HepG2 (cell line): ENCODE measurements around the gene NDUFB10. TPM values are rescaled to one million over a fixed set of nuclear protein-coding genes. Genes with fewer than 3 reads are reported as not detected.

ENCODE experiments used
- ATAC-seq: fragments of 200-7000 bp; cut with Tn5 transposase; 3 replicates; pipeline ENCODE4 v1.9.1; 2020; ENCODE audit warnings: mild to moderate bottlenecking, moderate library complexity
- BruUV-seq: library from RNA; stranded (reverse); fragments of 400-500 nt; replicated peaks from 2 replicates; lab custom pipeline; 2021; lab: Mats Ljungman, UMichigan
- CTCF ChIA-PET: fragments of 300-600 bp; formaldehyde crosslinking; extraction: SDS; loops from one replicate; lab custom pipeline; 2021; ENCODE audit warnings: low total read pairs, inconsistent platforms, low intra/inter-chr PET ratio; lab: Yijun Ruan, JAX
- POLR2A ChIA-PET: fragments of 350-600 bp; sonication (Branson Sonifier 250); formaldehyde crosslinking; loops from one replicate; lab custom pipeline; 2020; ENCODE audit warnings: antibody characterized with exemption, inconsistent platforms; lab: Yijun Ruan, JAX
- DNase-seq: peaks from one replicate; pipeline ENCODE4 v3.0.0-alpha.2; 2015; ENCODE audit warnings: low spot score
- FAIRE-seq: peaks from 3 replicates; lab custom pipeline; 2011; peaks lifted over from hg19 to GRCh38; lab: Jason Lieb, UNC
- H2AFZ ChIP-seq: one replicate; pipeline ENCODE4 v1.6.1; 2011; ENCODE audit warnings: low read length, inconsistent platforms
- H3K27ac ChIP-seq: fragments of 300-600 bp; 3 replicates; pipeline ENCODE4 v1.8.0; 2011; ENCODE audit warnings: mixed run types, mild to moderate bottlenecking, mixed read lengths, low read length, inconsistent platforms; ENCODE audit not compliant: insufficient read depth; ENCODE audit errors: extremely low read length
- H3K27me3 ChIP-seq, 2 experiments: fragments of 200-600 bp in 1 of 2; 2 replicates in 1 of 2; 3 replicates in 1 of 2; pipeline versions ENCODE4 v1.6.0 to v1.8.0; 2011; ENCODE audit warnings: low read length in 2 of 2, mild to moderate bottlenecking in 2 of 2, moderate library complexity in 2 of 2, inconsistent platforms in 1 of 2; ENCODE audit not compliant: insufficient read depth in 2 of 2, control insufficient read depth in 1 of 2
- H3K36me3 ChIP-seq, 2 experiments: fragments of 200-600 bp in 1 of 2; replicated peaks in 1 of 2; 2 replicates in 1 of 2; 3 replicates in 1 of 2; pipeline versions ENCODE4 v1.5.1 to v1.8.0; 2011; ENCODE audit warnings: low read length in 2 of 2, inconsistent platforms in 1 of 2; ENCODE audit not compliant: insufficient read depth in 2 of 2, control insufficient read depth in 1 of 2
- H3K4me1 ChIP-seq: 2 replicates; pipeline ENCODE4 v1.5.1; 2012; ENCODE audit warnings: low read length, inconsistent platforms; ENCODE audit not compliant: insufficient read depth
- H3K4me2 ChIP-seq: 2 replicates; pipeline ENCODE4 v1.6.0; 2011; ENCODE audit warnings: low read depth, low read length, inconsistent platforms
- H3K4me3 ChIP-seq, 3 experiments: fragments of 200-600 bp in 1 of 3; sonication (generic), shearing (Covaris generic) in 1 of 3; replicated peaks in 1 of 3; 2 replicates each; pipeline ENCODE4 v1.5.1; 2011 to 2016; ENCODE audit warnings: low read length in 3 of 3, inconsistent platforms in 2 of 3, low read depth in 2 of 3, mild to moderate bottlenecking in 2 of 3, control low read depth in 1 of 3, mixed read lengths in 1 of 3; ENCODE audit not compliant: insufficient read depth in 1 of 3
- H3K79me2 ChIP-seq: one replicate; pipeline ENCODE4 v1.6.1; 2011; ENCODE audit warnings: low read length, inconsistent platforms; ENCODE audit not compliant: insufficient read depth
- H3K9ac ChIP-seq: 2 replicates; pipeline ENCODE4 v1.6.0; 2011; ENCODE audit warnings: mild to moderate bottlenecking, low read depth, low read length, inconsistent platforms; ENCODE audit not compliant: insufficient read depth
- H3K9me3 ChIP-seq: 2 replicates; pipeline ENCODE4 v1.5.1; 2012; ENCODE audit warnings: mild to moderate bottlenecking, low read length
- H4K20me1 ChIP-seq: 2 replicates; pipeline ENCODE4 v1.6.0; 2011; ENCODE audit warnings: inconsistent platforms, mild to moderate bottlenecking, low read length, moderate library complexity; ENCODE audit not compliant: insufficient read depth
- AGO1 ChIP-seq: fragments of 200-400 bp; formaldehyde crosslinking; IDR thresholded peaks from 2 replicates; pipeline ENCODE4 v1.6.1; 2017; ENCODE audit warnings: mild to moderate bottlenecking, low read depth, low read length, moderate library complexity; ENCODE audit not compliant: poor library complexity, severe bottlenecking
- GABPB1 ChIP-seq: IDR thresholded peaks from 2 replicates; pipeline ENCODE4 v1.6.1; 2016; ENCODE audit warnings: mild to moderate bottlenecking, missing genetic modification reagents, moderate library complexity, missing compliant biosample characterization
- KAT8 ChIP-seq: IDR thresholded peaks from 2 replicates; pipeline ENCODE4 v1.6.1; 2016; ENCODE audit warnings: missing genetic modification reagents, missing compliant biosample characterization
- KDM2A ChIP-seq: sonication (generic); formaldehyde crosslinking; IDR thresholded peaks from 2 replicates; pipeline ENCODE4 v1.4.0; 2020; ENCODE audit warnings: low read depth, missing genetic modification reagents, borderline replicate concordance
- KLF16 ChIP-seq, 2 experiments: sonication (generic) in 1 of 2; formaldehyde crosslinking in 1 of 2; IDR thresholded peaks; 2 replicates each; pipeline versions ENCODE4 v1.6.1 to v1.8.0; 2016 to 2023; ENCODE audit warnings: missing genetic modification reagents in 2 of 2, missing compliant biosample characterization in 1 of 2
- MXI1 ChIP-seq: IDR thresholded peaks from 3 replicates; pipeline ENCODE4 v1.6.1; 2012; ENCODE audit warnings: low read depth, low read length, inconsistent platforms, borderline replicate concordance
- NFRKB ChIP-seq: fragments of 450-650 bp; IDR thresholded peaks from 2 replicates; pipeline ENCODE4 v1.6.1; 2017
- NONO ChIP-seq, 2 experiments: fragments of 450-650 bp in 1 of 2; sonication (generic) in 1 of 2; formaldehyde crosslinking in 1 of 2; IDR thresholded peaks in 1 of 2; conservative IDR thresholded peaks in 1 of 2; 2 replicates each; pipeline versions ENCODE4 v1.6.1 to v1.8.0; 2017 to 2022; ENCODE audit warnings: mild to moderate bottlenecking in 1 of 2, missing genetic modification reagents in 1 of 2, moderate library complexity in 1 of 2
- PLSCR1 ChIP-seq: sonication (generic); formaldehyde crosslinking; IDR thresholded peaks from 2 replicates; pipeline ENCODE4 v1.5.0; 2020; ENCODE audit warnings: missing genetic modification reagents, mild to moderate bottlenecking, borderline replicate concordance
- POLR2AphosphoS2 ChIP-seq: IDR thresholded peaks from 2 replicates; pipeline ENCODE4 v1.6.1; 2011; ENCODE audit warnings: low read depth, low read length, improper control_type of control experiment
- RBFOX2 ChIP-seq: fragments of 200-400 bp; formaldehyde crosslinking; IDR thresholded peaks from 2 replicates; pipeline ENCODE4 v1.6.1; 2017; ENCODE audit warnings: low read depth, mild to moderate bottlenecking, low read length
- ZBTB10 ChIP-seq: sonication (generic); formaldehyde crosslinking; IDR thresholded peaks from 2 replicates; pipeline ENCODE4 v1.4.0; 2020; ENCODE audit warnings: missing genetic modification reagents, borderline replicate concordance
- ZNF616 ChIP-seq: sonication (generic); formaldehyde crosslinking; IDR thresholded peaks from 2 replicates; pipeline ENCODE4 v1.5.0; 2020; ENCODE audit warnings: low read depth, mild to moderate bottlenecking, missing genetic modification reagents
- ZNF775 ChIP-seq: sonication (generic); formaldehyde crosslinking; IDR thresholded peaks from 2 replicates; pipeline ENCODE4 v1.4.0; 2020; ENCODE audit warnings: missing genetic modification reagents, mild to moderate bottlenecking, moderate library complexity, borderline replicate concordance
- WGBS: methylation state at CpG from one replicate; pipeline ENCODE4 v1.1.6; 2017; ENCODE audit warnings: low lambda C conversion rate; 5-methylcytosine and 5-hydroxymethylcytosine counted together
- in situ Hi-C: cut with HindIII; loops from 2 replicates; pipeline ENCODE4 v1.10.0; 2017; ENCODE audit warnings: low pct_unique_long_range_greater_than_20kb; ENCODE audit not compliant: extremely low pct_ligation_motif_present
- intact Hi-C: fragments of 100-400 bp; cut with micrococcal nuclease; formaldehyde crosslinking; loops from one replicate; pipeline ENCODE4 v1.10.0; 2022; ENCODE audit not compliant: unreplicated experiment
- polyA plus RNA-seq, 8 experiments: library from polyadenylated mRNA; depleted of rRNA in 3 of 8; stranded (reverse) in 7 of 8; unstranded in 1 of 8; fragments of >200 nt; fragmentation: Illumina TruSeq in 4 of 8; extraction: Trizol in 4 of 8; gene quantifications; 2 replicates each; pipeline versions ENCODE4 v1.2.1 to v1.2.3, GENCODE V29; 2011 to 2016; ENCODE audit warnings: low read depth in 4 of 8, missing spikeins in 1 of 8, mixed read lengths in 1 of 8; ENCODE audit not compliant: insufficient read depth in 1 of 8
- total RNA-seq, 5 experiments: library from RNA; depleted of rRNA; stranded (reverse); fragments of >200 nt; fragmentation: Illumina TruSeq; extraction: Trizol; gene quantifications; 2 replicates each; pipeline ENCODE4 v1.2.3, GENCODE V29; 2016; ENCODE audit warnings: low read depth in 1 of 5
- TF ChIP-seq, protein P1 (sequence below): sonication (generic); formaldehyde crosslinking; IDR thresholded peaks from 2 replicates; pipeline ENCODE4 v1.8.1; 2022; ENCODE audit warnings: low read depth, mild to moderate bottlenecking, missing genetic modification reagents

Gene NDUFB10
- total and polyA plus RNA-seq, 2 of the 13 experiments (the other 11 are each of a cell fraction or from before 2014, with no cell fraction given): 68.6 to 157 TPM

DNA sequence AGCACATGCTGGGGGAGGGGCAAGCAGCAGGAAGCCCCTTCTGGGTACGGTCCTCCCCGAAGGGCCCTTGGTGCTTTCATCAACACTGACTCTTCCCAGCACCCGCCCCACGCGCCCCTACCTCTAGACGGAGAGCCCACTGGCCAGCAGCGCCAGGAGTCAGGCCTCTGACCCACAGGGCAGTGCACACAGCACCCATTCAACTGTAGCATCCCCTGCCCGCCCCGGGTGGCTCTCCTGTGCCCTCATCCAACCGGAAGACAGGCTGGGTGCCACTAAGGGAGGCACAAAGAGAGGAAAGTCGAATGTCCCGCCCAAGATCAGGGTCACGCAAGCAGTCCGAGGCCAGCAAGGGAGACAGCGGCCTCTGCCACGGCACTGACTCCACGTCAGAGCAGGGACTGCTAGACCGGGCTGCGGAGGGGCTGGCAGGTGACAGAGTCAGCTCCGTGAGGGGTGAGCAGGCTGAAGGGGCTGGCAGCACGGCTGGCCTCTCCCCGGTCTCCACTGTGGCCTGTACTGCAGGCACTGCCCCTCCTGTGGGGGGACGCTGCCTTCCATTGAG, 26.2 kb upstream of the NDUFB10 start:
- Histone ChIP-seq H3K4me3 (peak overlapping the region in 2 of 3 experiments; percentile 39 to 58; a peak in 4 of 6 replicates), H3K79me2 (peaks cover under 1% of the 10 kb centered on the region), H4K20me1 (no peaks in the 10 kb centered on the region), H2AFZ (no peak overlapping the region), H3K27ac (peak overlapping the region; percentile 5), H3K27me3 (peaks cover 0 to 1% of the 10 kb centered on the region in 2 experiments; a peak in 2 of 5 replicates), H3K36me3 (peaks cover 0 to 11% of the 10 kb centered on the region in 2 experiments; a peak in 3 of 5 replicates), H3K9ac (peak overlapping the region; percentile 46; the same call in 1 of the 2 replicates), H3K4me1 (peaks cover 83% of the 10 kb centered on the region), H3K9me3 (no peaks in the 10 kb centered on the region), H3K4me2 (peak overlapping the region; percentile 68)
- ChIA-PET CTCF (no interaction called here), POLR2A (interaction anchor here (1.3 to 1.8 kb wide), 4 partner anchors 8 to 106 kb away, joined by 4 to 34 read pairs (median 10); partner anchors contain the start of genes FAHD1, HAGH, MSRB1 and RPS2)
- in situ Hi-C loops (no loop called here), intact Hi-C loops (loop anchor here (2.0 kb wide), 1 partner anchor 70 kb away; no protein-coding TSS in a partner anchor)
- 33% methylated on average over 7 of the region's 23 CpGs for WGBS
- BruUV-seq: no TSS peak
- FAIRE-seq (no peak), ATAC-seq (peak; percentile 30), DNase-seq (no peak)
- TF ChIP-seq KLF16 (CRISPR knock-in tag; IDR thresholded peaks at IDR 0.05): 0 out of 4 replicates have a peak, but pooled peaks of 1 of the 2 experiments have one; percentile 36
- TF ChIP-seq, protein P1, sequence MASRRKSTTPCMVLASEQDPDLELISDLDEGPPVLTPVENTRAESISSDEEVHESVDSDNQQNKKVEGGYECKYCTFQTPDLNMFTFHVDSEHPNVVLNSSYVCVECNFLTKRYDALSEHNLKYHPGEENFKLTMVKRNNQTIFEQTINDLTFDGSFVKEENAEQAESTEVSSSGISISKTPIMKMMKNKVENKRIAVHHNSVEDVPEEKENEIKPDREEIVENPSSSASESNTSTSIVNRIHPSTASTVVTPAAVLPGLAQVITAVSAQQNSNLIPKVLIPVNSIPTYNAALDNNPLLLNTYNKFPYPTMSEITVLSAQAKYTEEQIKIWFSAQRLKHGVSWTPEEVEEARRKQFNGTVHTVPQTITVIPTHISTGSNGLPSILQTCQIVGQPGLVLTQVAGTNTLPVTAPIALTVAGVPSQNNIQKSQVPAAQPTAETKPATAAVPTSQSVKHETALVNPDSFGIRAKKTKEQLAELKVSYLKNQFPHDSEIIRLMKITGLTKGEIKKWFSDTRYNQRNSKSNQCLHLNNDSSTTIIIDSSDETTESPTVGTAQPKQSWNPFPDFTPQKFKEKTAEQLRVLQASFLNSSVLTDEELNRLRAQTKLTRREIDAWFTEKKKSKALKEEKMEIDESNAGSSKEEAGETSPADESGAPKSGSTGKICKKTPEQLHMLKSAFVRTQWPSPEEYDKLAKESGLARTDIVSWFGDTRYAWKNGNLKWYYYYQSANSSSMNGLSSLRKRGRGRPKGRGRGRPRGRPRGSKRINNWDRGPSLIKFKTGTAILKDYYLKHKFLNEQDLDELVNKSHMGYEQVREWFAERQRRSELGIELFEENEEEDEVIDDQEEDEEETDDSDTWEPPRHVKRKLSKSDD (CRISPR knock-in tag): no peak
- TF ChIP-seq GABPB1: peak; percentile 58; the same call in 1 of the 2 replicates
- TF ChIP-seq MXI1: no peak
- TF ChIP-seq PLSCR1: no peak
- TF ChIP-seq KDM2A (CRISPR knock-in tag): peak; percentile 74
- no peak for TF ChIP-seq ZNF616 (CRISPR knock-in tag)
- TF ChIP-seq ZNF775 (CRISPR knock-in tag): no peak
- TF ChIP-seq RBFOX2: 0 out of 2 replicates have a peak, but pooled peaks have one; percentile 15
- no peak for TF ChIP-seq POLR2AphosphoS2
- TF ChIP-seq ZBTB10 (CRISPR knock-in tag): no peak
- TF ChIP-seq KAT8 (CRISPR knock-in tag): peak; percentile 22; the same call in 1 of the 2 replicates
- peak; percentile 86 for TF ChIP-seq AGO1
- TF ChIP-seq NONO (IDR thresholded peaks at IDR 0.05): no peak
- 0 out of 2 replicates have a peak, but pooled peaks have one; percentile 24 for TF ChIP-seq NONO (CRISPR knock-in tag; conservative IDR thresholded peaks at IDR 0.05)
- no peak for TF ChIP-seq NFRKB
